ENCODE data around the gene GSG1. TPM values are rescaled to one million over a fixed set of nuclear protein-coding genes. Genes with fewer than 3 reads are reported as not detected.
A peak's percentile ranks its signal among the peaks of the same experiment; 100 is the strongest.

GSG1 gene
- total and polyA plus RNA-seq, 2 of the 8 experiments (the other 6 are each of a cell fraction or from before 2014, with no cell fraction given), result 0.89 to 1.4 TPM

DNA sequence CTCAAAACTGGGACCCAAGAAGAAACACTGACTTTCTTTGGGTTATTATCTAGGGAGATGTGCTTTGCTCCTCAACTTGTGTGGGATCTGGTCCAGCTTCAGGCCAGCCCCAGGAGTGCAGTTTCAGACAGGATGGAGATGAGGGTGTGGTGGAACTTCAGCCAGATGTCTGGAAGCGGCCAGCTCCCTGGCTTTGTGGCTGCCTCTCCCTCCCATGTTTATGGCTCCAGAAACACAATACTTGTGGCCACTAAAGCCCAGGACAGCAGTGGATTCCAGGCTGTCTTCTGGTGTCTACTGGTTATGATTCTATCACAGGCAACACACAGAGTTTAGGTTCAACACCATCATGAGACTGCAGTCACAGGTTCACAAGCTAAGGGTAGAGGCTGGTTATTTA is 48.8 kb upstream of the GSG1 start:
- no peak overlapping the region for H3K18ac ChIP-seq (ENCODE audit: extremely low read depth, low read length)
- ChIA-PET CTCF (ENCODE audit: partially characterized antibody) (interaction anchor here (0.7 to 1.5 kb wide), 3 partner anchors 8 to 56 kb away, joined by 3 to 5 read pairs (median 3); no protein-coding TSS in a partner anchor), POLR2A (ENCODE audit: partially characterized antibody) (no interaction called here)
- H3K56ac ChIP-seq (replicated peaks; ENCODE audit: insufficient read length, low read depth, low read length), result no peak overlapping the region
- H3K27me3 ChIP-seq (replicated peaks in 1 of 4; ENCODE audit: control insufficient read depth in 3 of 4, extremely low read depth in 1 of 4, insufficient read depth in 3 of 4, low read length in 3 of 4), result no peaks in the 10 kb centered on the region
- H4K8ac ChIP-seq (ENCODE audit: extremely low read depth, insufficient read depth, low read length), result no peak overlapping the region
- no peak overlapping the region for H2AFZ ChIP-seq (ENCODE audit: low read length)
- H2BK15ac ChIP-seq (ENCODE audit: low read length), result no peak overlapping the region
- no peaks in the 10 kb centered on the region for H3K23me2 ChIP-seq (ENCODE audit: low read depth, low read length)
- no peaks in the 10 kb centered on the region for H3K9me3 ChIP-seq (ENCODE audit: insufficient read depth in 2 of 2, low read depth in 1 of 2, low read length in 1 of 2)
- no peak overlapping the region for H4K5ac ChIP-seq (ENCODE audit: insufficient read length, low read depth, low read length)
- no peak overlapping the region for H2BK120ac ChIP-seq (replicated peaks; ENCODE audit: low read depth, low read length)
- H3K27ac ChIP-seq (ENCODE audit: low read depth, low read length), result no peak overlapping the region
- H3K4me3 ChIP-seq (ENCODE audit: extremely low read depth in 1 of 4, insufficient read depth in 2 of 4, low read depth in 3 of 4, low read length in 4 of 4), result no peak overlapping the region
- no peak overlapping the region for H3K14ac ChIP-seq (ENCODE audit: insufficient read length)
- H3K9ac ChIP-seq (replicated peaks in 1 of 4; ENCODE audit: extremely low read depth in 1 of 4, low read depth in 3 of 4, low read length in 3 of 4), result no peak overlapping the region
- no peak overlapping the region for H3K4me2 ChIP-seq (ENCODE audit: insufficient read depth in 1 of 2, low read depth in 2 of 2, low read length in 2 of 2)
- DNase-seq (ENCODE audit: low read depth in 1 of 2, low spot score in 2 of 2), result no peak
- no peak overlapping the region for H4K91ac ChIP-seq (replicated peaks; ENCODE audit: insufficient read length, low read length)
- H2BK12ac ChIP-seq (ENCODE audit: low read depth, low read length), result no peak overlapping the region
- H3K23ac ChIP-seq (ENCODE audit: insufficient read length), result no peak overlapping the region
- no peak overlapping the region for H3K4ac ChIP-seq (replicated peaks; ENCODE audit: insufficient read length, low read depth, low read length)
- H2BK20ac ChIP-seq (ENCODE audit: low read length), result 0 out of 2 replicates have a peak overlapping the region, but pooled peaks have one; percentile 13
- H4K20me1 ChIP-seq (replicated peaks in 1 of 2; ENCODE audit: control insufficient read depth in 1 of 2, insufficient read depth in 2 of 2, low read length in 2 of 2), result no peaks in the 10 kb centered on the region
- H3K79me2 ChIP-seq (ENCODE audit: control insufficient read depth in 1 of 2, insufficient read depth in 2 of 2, low read length in 2 of 2), result no peaks in the 10 kb centered on the region
- H3K79me1 ChIP-seq (ENCODE audit: low read depth, low read length), result no peaks in the 10 kb centered on the region
- no peak overlapping the region for H2AK5ac ChIP-seq (ENCODE audit: low read depth, low read length)
- FAIRE-seq, result no peak
- no peaks in the 10 kb centered on the region for H3K36me3 ChIP-seq (ENCODE audit: control insufficient read depth in 2 of 4, insufficient read depth in 4 of 4, low read length in 3 of 4)
- 77% methylated on average over 1 of the region's 1 CpG; no CpG with 5 or more reads in 1 of the 2 experiments for WGBS, 2 experiments (ENCODE audit: extremely low coverage in 1 of 2, insufficient coverage in 1 of 2, insufficient read length in 1 of 2, insufficient replicate concordance in 2 of 2, low coverage in 1 of 2, low lambda C conversion rate in 2 of 2, missing lambda C conversion rate in 1 of 2)
- no peak overlapping the region for H2BK5ac ChIP-seq (ENCODE audit: low read depth, low read length)
- peaks cover 0 to 10% (median 0%) of the 10 kb centered on the region in 4 experiments; a peak in 2 of 7 replicates for H3K4me1 ChIP-seq (replicated peaks in 1 of 4; ENCODE audit: control insufficient read depth in 3 of 4, insufficient read depth in 4 of 4, low read length in 3 of 4)
- TF ChIP-seq SIN3A (conservative IDR thresholded peaks at IDR 0.05 in 1 of 2, IDR thresholded peaks at IDR 0.05 in 1 of 2; ENCODE audit: low read depth in 1 of 2, low read length in 2 of 2) (no peak), SP4 (IDR thresholded peaks at IDR 0.05; ENCODE audit: low read length) (no peak), CHD1 (IDR thresholded peaks at IDR 0.05; ENCODE audit: low read depth, low read length) (no peak), GTF2F1 (IDR thresholded peaks at IDR 0.05; ENCODE audit: borderline replicate concordance, low read depth, low read length) (no peak), CEBPB (IDR thresholded peaks at IDR 0.05; ENCODE audit: low read depth, low read length) (no peak), TEAD4 (IDR thresholded peaks at IDR 0.05; ENCODE audit: low read depth, low read length) (no peak), SUZ12 (IDR thresholded peaks at IDR 0.05; ENCODE audit: low read length) (no peak), KDM4A (IDR thresholded peaks at IDR 0.05; ENCODE audit: low read depth, low read length, severe bottlenecking) (no peak), JUND (IDR thresholded peaks at IDR 0.05; ENCODE audit: low read length) (no peak), SRF (IDR thresholded peaks at IDR 0.05; ENCODE audit: low read depth, low read length) (no peak), SP2 (IDR thresholded peaks at IDR 0.05; ENCODE audit: low read length) (no peak)
- TF ChIP-seq, protein P1, sequence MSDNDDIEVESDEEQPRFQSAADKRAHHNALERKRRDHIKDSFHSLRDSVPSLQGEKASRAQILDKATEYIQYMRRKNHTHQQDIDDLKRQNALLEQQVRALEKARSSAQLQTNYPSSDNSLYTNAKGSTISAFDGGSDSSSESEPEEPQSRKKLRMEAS (IDR thresholded peaks at IDR 0.05), result no peak

Measured in H1 (cell line).